HTR-8/SVneo (cell line): ENCODE data around the gene NLRP1.

Experiments
- DNase-seq: peaks from one replicate; pipeline ENCODE4 v3.0.0; 2011; ENCODE audit warnings: low spot score, mixed read lengths; ENCODE audit not compliant: insufficient read length
- FAIRE-seq: peaks from 2 replicates; lab custom pipeline; 2011; peaks lifted over from hg19 to GRCh38; lab: Jason Lieb, UNC

Gene NLRP1

DNA sequence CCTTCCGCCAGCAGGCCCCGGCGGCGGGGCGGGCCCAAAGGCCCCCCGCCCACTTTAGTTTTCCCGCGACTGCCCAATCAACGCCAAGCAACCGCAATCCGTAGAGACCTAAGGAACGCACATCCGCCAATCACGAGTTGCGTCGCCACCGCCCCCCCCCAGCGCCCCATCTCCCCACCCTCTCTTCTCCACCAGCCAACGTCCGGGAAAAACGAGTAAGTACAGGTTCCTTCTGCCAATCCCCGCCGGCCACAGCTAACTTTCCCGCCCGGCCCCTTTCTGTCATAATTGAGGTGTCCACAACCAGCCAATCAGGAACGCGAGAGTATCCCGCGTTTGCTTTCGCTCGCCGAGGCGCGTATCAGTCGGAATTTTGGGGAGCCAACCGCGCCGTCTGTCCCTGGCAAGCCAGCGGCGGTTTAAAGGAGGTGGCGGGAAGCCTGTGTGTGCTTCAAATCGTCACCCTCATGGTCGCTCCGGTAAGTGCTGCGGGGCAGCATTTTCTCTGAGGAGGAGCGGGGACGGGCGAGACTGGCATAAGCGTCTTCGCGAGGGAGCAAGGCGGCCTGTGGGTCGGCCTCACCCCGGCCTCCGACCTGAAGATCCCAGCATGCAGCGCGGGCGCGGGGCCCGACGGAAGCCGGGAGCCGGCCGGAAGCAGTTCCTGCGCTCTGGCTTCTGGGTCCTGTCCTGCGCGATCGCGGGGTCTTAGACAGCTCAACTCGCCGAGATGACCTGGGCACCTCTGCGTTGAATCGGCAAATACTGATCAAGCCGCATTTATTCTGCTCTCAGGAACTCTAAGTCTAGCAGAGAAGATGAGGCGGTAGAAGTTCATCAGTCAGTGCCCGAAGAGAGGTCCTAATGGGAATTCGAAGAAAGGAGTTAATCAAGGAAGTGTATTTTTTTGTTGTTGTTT is 97.8 kb downstream of the NLRP1 start, which contains the start of gene MIS12:
Gene MIS12, plus strand, starts transcription at position 361 of the 919 bp plus-strand sequence. CDS start 2,297 bp downstream, outside the sequence.
- peak; percentile 92 for FAIRE-seq
- peak; percentile 99 for DNase-seq

DNA sequence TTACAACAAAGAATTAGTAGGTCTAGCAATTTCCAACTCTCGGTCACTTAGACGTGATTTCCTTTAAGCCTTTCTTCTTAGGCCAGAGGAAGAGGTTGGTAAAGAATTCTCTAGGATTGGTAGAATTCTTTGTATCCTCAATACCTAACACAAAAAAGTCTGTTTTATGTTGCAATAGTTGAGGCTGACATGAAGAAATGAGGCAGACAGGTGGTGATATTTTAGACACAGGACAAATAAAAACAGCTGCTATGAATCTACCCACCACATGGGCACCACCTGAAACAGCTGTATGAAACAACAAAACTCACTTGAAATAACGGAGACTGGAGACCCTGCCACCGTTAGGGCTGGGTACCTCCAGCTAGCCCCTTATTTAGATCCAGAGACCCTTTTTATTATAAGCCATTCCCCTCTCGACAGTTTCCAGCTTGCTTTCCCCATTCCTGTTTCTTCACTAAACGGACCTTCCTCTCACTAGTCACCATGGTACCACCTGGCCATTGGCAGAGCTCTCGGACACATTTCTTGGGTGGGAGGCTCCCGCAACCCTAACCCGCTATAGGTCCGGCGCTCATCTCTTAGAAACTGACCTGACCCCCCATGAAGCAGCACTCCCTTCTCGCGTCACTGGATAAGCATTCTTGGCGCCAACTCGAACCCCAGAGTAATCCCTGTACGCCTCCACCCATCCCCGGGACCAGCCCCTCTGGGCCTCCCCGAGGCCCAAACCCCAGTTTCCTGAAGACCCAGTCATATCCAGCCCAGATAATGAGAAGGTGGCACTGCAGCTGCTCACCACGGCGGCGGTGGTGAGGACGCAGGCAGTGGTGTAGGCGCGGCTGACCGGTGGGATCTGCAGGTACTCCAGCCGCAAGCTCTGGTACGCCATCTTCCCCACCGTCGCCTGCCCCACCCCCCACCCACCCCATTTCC is 98.8 kb downstream of the NLRP1 start, which contains the start of gene DERL2:
Gene DERL2, minus strand, starts transcription at position 909 of the 936 bp plus-strand sequence. Its CDS starts 17 bp downstream, at position 892.
- FAIRE-seq (no peak), DNase-seq (peak; percentile 30)

DNA sequence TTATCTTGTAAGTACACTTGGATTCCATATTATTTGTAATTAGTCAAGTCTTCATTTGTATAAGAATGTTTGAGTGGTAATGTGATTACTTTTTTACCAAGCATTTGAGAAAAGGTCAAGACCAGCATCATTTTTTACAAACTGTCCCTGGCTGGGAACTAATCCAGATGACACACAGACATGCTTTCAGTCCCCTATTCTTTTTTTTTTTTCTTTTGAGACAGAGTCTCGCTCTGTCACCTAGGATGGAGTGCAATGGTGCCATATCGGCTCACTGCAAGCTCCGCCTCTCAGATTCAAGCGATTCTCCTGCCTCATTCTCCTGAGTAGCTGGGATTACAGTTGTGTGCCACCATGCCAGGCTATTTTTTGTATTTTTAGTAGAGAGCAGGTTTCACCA is 102.9 kb downstream of the NLRP1 start:
- FAIRE-seq (no peak), DNase-seq (no peak)

DNA sequence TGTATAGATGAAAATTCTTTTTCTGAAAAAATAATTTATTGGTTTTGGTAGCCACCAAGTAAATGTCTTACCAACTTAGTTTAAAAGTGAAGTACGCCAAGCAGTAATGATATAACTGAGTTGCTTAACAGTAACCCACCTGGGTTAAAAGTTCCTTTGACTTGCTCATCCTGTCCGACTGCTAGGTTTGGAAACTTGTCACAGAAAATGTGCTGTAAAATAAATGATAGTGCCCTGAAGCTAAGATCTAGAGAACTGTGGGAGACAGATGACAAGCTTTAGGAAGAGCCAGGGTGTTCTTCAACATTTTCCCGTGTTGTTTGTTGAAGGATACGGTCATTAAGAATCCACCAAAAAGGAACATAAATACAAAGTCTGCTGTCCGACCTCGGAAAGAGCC is 103.3 kb downstream of the NLRP1 start:
- no peak for DNase-seq
- no peak for FAIRE-seq

DNA sequence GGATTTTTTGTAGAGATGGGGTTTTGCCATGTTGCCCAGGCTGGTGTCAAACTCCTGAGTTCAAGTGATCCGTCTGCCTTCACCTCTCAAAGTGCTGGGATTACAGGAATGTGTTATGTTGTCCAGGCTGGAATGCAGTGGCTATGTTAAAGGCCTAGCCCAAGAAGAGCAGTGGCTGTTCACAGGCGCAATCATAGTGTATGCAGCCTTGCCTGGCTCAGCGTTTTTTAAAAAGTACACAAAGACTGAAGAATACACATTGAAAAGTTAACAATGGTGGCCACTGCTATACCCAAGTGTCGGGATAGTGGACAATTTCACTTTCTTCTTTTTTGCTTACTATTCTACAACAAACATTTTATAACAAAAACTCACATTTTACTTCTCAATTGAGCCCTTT is 105.3 kb downstream of the NLRP1 start:
- FAIRE-seq (no peak), DNase-seq (no peak)

DNA sequence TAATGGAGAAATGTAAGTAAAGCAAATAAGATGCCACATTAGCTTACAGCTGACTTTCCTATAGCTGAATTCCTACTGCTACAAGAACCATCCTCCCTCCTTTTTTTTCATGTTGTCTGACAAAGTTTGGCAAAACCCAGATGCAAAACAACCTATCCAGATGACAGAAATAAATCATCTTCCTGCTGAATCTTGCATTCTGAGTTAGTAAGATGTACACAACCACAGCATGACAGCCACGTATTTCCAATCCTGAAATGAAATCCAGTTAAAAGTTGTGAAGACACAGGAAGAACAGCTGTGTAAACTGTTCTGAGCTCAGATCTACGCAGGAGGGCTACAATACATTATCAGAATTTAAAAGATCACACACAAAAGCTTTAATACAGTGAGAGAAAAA is 110.4 kb downstream of the NLRP1 start:
- FAIRE-seq (peak; percentile 52), DNase-seq (no peak)

DNA sequence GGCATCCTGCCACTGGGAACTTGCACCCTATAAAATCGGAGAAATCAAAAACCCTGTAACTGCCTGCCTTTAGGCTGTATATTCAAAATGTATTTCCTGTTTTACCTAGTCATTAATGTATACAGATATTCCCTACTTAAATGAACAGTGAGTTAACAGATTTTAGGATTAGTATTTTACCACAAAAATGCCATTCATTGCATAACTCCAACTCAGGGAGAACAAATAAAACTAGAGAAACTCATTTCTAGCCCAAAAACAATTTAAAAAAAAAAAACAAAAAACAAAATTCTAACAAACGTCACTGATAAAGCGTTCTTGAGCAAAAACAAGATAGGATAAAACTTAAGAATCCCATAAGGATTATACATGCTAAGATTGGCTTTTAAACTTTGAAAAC is 111.8 kb downstream of the NLRP1 start:
- FAIRE-seq (no peak), DNase-seq (no peak)

DNA sequence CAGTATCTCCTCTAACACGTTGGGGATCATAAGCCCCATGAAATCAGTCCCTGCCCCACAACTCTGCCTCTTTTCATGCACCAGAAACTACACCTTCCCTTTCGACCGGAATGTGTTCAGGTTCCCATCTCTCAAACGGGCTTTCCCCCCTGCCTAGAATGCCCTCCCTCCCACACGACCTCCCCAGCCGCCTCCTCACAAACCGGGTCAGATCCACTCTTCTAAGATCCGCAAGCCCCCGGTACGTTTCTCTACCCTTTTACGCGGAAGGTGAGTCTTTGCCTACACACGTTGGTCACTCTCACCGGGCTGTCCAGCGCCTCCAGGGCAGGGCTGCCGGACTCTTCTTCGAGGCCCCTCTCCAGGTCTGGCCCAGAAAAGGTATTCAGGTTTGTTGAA is 116.2 kb downstream of the NLRP1 start:
- DNase-seq, result peak; percentile 9
- no peak for FAIRE-seq

DNA sequence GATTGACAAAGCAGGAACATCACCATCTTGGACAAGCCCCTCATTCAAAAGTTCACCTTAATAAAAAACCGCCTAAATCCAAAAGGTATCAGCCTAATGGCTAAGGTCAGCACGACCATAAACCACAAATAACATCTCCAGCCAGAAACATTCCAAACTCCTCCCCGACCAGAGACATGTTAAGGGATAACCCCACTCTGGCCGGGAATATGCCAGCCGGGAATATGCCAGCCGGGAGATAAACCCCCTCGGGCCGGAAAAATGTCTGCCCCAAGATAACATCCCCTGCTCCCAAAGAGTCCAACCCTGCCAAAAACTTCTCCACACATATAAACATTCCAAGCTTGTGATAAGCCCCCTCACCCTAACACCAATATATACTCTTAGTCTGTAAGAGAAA is 116.9 kb downstream of the NLRP1 start:
- DNase-seq, result no peak
- no peak for FAIRE-seq

DNA sequence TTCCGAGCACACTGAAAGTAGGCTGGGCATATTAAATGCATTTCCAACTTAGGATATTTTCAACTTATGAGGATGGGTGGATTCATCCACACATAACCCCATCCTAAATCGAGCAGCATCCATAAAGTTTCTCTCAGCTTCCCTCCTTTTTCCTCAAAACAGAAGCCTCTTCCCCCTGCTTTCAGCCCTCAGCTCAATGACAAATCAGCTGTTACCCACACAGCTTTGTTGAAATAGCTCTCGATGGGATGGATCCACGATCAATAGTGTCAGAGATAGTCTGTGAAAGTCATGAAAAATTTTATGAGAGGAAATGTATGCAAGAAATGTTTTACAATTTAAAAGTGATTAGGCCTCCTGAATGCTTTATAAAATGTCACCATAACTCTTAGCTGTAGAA is 118.0 kb downstream of the NLRP1 start:
- FAIRE-seq (no peak), DNase-seq (no peak)

DNA sequence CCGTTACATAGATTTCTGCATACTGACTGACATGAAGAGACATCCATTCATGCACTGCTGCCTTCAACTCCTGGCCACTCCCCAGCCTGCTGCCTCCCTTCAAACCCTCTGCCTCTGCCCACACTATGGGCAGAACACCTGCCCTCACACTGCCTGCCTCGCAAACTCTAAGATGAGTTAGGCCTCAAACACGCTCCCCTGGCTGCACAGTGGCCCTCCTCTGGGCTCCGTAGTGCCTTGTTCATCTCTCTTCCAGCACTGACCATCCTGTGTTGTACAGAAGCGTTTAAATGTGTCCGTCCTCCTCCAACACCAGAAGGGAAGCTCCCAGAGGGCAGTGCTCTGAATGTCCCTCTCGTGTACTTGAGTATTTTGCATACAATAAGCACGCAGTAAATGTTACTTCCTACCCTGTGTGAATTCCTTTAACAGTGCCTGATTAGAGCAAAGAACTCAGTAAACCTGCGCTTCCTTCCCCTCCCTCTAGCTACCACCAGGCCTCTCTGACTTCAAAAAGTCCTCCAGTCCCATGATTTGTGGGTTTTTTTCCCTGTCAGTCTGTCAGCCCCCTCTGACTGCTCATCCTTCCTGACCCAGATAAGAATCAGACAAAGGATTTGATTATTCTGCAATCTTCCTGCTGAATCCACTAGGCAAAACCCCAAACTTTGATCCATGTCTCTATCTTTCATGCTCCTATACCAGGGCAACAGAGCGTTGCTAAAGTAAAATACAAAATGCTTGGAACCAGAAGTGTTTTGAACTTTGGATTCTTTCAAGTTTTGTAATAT is 119.4 kb downstream of the NLRP1 start:
- FAIRE-seq (no peak), DNase-seq (no peak)
